Activated CD4-positive, alpha-beta memory T cell treated with anti-CD3 and anti-CD28 coated beads, Interleukin-2, amount 10 ng/mL, durations not matched to agents 7 days and 5 days (primary cell): ENCODE results near the gene ZDHHC24. TPM values are rescaled to one million over a fixed set of nuclear protein-coding genes. Genes with fewer than 3 reads are reported as not detected.
"Not testable (repeated sequence)": the region's sequence is repeated elsewhere in the genome, so short reads cannot be mapped to it uniquely, and the experiment has no call there.

ENCODE experiments used
- CTCF ChIA-PET: fragments of 350-600 bp; sonication (Branson Sonifier 250); formaldehyde crosslinking; loops from one replicate; lab custom pipeline; 2021; ENCODE audit warnings: antibody characterized with exemption, inconsistent platforms; lab: Charles Lee
- POLR2A ChIA-PET: fragments of 350-600 bp; sonication (Branson Sonifier 250); formaldehyde crosslinking; loops from one replicate; lab custom pipeline; 2021; ENCODE audit warnings: antibody characterized with exemption; lab: Charles Lee
- DNase-seq: peaks from one replicate; pipeline ENCODE4 v3.0.0-alpha.2; 2020
- H3K27ac Mint-ChIP-seq: one replicate; pipeline ENCODE4 v1.8.0; 2021; ENCODE audit warnings: mild to moderate bottlenecking, mixed read lengths
- H3K27me3 Mint-ChIP-seq: one replicate; pipeline ENCODE4 v1.8.0; 2021; ENCODE audit warnings: mixed read lengths
- H3K36me3 Mint-ChIP-seq: one replicate; pipeline ENCODE4 v1.8.0; 2021; ENCODE audit warnings: low read depth, mixed read lengths
- H3K4me1 Mint-ChIP-seq: one replicate; pipeline ENCODE4 v1.8.0; 2021; ENCODE audit warnings: mixed read lengths
- H3K4me3 Mint-ChIP-seq: one replicate; pipeline ENCODE4 v1.8.0; 2021; ENCODE audit warnings: mild to moderate bottlenecking, mixed read lengths
- H3K9me3 Mint-ChIP-seq: one replicate; pipeline ENCODE4 v1.8.0; 2021; ENCODE audit warnings: mixed read lengths
- total RNA-seq, 2 experiments: library from RNA; stranded (reverse); gene quantifications; one replicate each; pipeline ENCODE4 v1.2.3, GENCODE V29; 2021

The ZDHHC24 gene
- total RNA-seq, 2 experiments from 2014 or later, result 25.9 to 26.0 TPM

- CTCF ChIA-PET, H3K27me3 Mint-ChIP-seq, H3K27ac Mint-ChIP-seq: not testable (repeated sequence)
Measured at GRCh38 chr11:66582565-66583147, 36.8 kb upstream of the ZDHHC24 start.

DNA sequence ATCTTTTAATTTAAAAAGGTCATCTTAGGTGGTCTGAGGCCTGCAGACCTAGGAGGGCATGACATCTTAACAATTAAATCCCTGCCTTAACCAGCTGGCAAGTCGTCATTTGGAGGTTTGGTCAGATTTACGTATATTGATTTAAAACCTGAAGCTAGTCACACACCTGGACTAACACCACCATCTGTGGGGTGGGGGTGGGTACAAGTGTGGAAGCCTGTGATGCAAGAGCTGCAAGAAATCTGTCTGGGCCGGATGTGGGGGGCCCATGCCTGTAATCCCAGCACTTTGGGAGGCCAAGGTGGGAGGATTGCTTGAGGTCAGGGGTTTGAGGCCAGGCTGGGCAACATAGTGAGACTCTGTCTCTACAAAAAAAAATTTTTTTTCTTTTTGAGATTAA, 35.4 kb upstream of the ZDHHC24 start:
- Mint-ChIP-seq H3K9me3 (peaks cover 5% of the 10 kb centered on the region), H3K27ac (no peak overlapping the region), H3K4me1 (peaks cover 5% of the 10 kb centered on the region), H3K27me3 (peaks cover 6% of the 10 kb centered on the region), H3K36me3 (peaks cover 2% of the 10 kb centered on the region), H3K4me3 (no peak overlapping the region)
- POLR2A ChIA-PET, result interaction anchor here (1.6 kb wide), 1 partner anchor 96 kb away, joined by 10 read pairs; the partner anchor contains the start of gene RBM4B
- CTCF ChIA-PET, result interaction anchor here (0.9 to 1.8 kb wide), 7 partner anchors 9 to 101 kb away, joined by 3 to 16 read pairs (median 5); partner anchors contain the start of genes ACTN3, CCDC87, CCS and RBM4B
- no peak for DNase-seq

More at GRCh38 chr11:66582565-66583147, 36.8 kb upstream of the ZDHHC24 start:
- POLR2A ChIA-PET, H3K9me3 Mint-ChIP-seq, H3K36me3 Mint-ChIP-seq, H3K4me1 Mint-ChIP-seq, DNase-seq, H3K4me3 Mint-ChIP-seq: not testable (repeated sequence)

GRCh38 chr11:66580803-66581202, 35.0 kb upstream of the ZDHHC24 start:
- Mint-ChIP-seq H3K9me3 (peaks cover 5% of the 10 kb centered on the region), H3K27ac (no peak overlapping the region), H3K36me3 (peaks cover 2% of the 10 kb centered on the region), H3K4me1 (peaks cover 5% of the 10 kb centered on the region), H3K4me3 (no peak overlapping the region), H3K27me3 (peaks cover 7% of the 10 kb centered on the region)
- CTCF ChIA-PET, result interaction anchor here (0.9 to 1.8 kb wide), 7 partner anchors 10 to 102 kb away, joined by 3 to 16 read pairs (median 5); partner anchors contain the start of genes ACTN3, CCDC87, CCS and RBM4B
- DNase-seq, result no peak
- POLR2A ChIA-PET, result interaction anchor here (1.6 kb wide), 1 partner anchor 97 kb away, joined by 10 read pairs; the partner anchor contains the start of gene RBM4B

DNA sequence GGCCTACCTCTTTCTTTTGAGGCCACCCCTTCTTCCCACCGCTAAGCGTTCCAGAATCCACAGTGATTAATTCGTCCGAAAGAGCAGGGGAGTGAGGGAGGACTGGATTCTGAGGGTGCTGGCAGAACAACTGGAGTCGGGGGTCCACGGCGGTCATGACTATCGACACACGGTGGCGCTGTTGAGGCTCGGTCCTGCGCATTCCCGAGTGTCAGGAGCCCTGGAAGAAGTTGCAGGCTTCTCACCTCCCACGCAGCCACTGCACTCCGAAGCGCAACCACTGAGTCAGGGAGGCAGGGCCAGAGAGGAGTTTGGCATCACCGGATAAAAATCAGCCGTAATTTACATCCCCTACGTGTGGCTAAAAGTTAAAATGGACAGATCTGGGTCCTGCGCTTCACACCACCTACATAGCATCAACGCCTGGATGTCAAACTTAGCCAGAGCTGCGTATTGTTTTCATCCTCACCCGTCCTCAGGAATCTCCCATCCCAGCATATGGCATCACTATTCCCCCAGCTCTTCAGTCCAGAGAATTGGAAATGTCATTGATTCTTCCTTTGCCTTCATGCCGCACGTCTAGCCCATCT, 33.3 kb upstream of the ZDHHC24 start:
- H3K4me3 Mint-ChIP-seq, result no peak overlapping the region
- H3K4me1 Mint-ChIP-seq, result peaks cover 5% of the 10 kb centered on the region
- no peak overlapping the region for H3K27ac Mint-ChIP-seq
- peaks cover 5% of the 10 kb centered on the region for H3K9me3 Mint-ChIP-seq
- peak; percentile 71 for DNase-seq
- peaks cover 2% of the 10 kb centered on the region for H3K36me3 Mint-ChIP-seq
- peaks cover 12% of the 10 kb centered on the region for H3K27me3 Mint-ChIP-seq
- ChIA-PET POLR2A (interaction anchor here (0.9 to 1.2 kb wide), 2 partner anchors 38 to 98 kb away, joined by 5 to 12 read pairs; partner anchors contain the start of genes RBM14 and RBM4B), CTCF (interaction anchor here (0.7 to 4.9 kb wide), 7 partner anchors 10 to 99 kb away, joined by 3 to 90 read pairs (median 3); partner anchors contain the start of genes CCDC87, CCS and RBM4B)

GRCh38 chr11:66570850-66571180, 25.0 kb upstream of the ZDHHC24 start:
- no peaks in the 10 kb centered on the region for H3K9me3 Mint-ChIP-seq
- ChIA-PET CTCF (no interaction called here), POLR2A (no interaction called here)
- H3K4me1 Mint-ChIP-seq, result peaks cover 4% of the 10 kb centered on the region
- H3K27ac Mint-ChIP-seq, result no peak overlapping the region
- no peaks in the 10 kb centered on the region for H3K36me3 Mint-ChIP-seq
- DNase-seq, result no peak
- no peak overlapping the region for H3K4me3 Mint-ChIP-seq
- peaks cover 26% of the 10 kb centered on the region for H3K27me3 Mint-ChIP-seq

DNA sequence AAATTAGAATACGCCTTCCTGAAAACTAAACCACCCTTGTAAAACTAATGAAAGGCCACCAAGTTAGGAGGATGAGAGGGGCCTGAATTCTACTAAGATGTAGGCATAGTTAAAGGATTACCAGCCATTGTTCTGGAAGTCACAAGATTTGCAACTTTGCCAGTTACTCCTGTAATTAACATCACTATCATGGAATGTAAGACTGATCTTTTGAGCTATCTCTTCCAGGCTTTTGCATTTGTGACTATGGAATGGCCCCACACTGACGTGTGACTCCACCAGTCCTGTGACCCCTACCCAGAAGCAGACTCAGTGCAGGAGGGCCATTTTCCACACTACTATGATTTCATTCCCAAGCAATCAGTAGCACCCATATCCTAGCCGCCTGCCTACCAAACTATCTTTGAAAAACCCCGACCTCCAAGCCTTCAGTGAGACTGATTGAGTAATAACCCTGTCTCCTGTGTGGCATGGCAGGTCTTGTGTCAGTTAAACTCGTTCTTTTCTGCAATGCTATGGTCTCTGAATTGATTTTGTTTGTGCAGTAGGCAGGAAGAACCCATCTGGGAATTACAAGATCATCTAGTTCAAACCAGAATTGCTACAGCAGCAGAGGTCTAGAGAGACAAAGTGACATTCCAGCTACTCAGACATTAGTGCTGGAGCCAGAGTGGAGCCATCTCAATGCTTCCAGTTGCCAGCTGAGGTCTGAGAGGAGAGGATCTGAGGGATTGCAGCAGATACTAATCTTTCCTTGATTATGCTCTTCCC, 24.4 kb upstream of the ZDHHC24 start:
- Mint-ChIP-seq H3K4me3 (no peak overlapping the region), H3K9me3 (no peaks in the 10 kb centered on the region), H3K27ac (no peak overlapping the region), H3K36me3 (no peaks in the 10 kb centered on the region), H3K4me1 (peaks cover 4% of the 10 kb centered on the region), H3K27me3 (peaks cover 26% of the 10 kb centered on the region)
- DNase-seq, result no peak
- CTCF ChIA-PET, result interaction anchor here (1.4 to 1.6 kb wide), 2 partner anchors 9 to 108 kb away, joined by 4 to 8 read pairs; partner anchors contain the start of gene RBM4B
- POLR2A ChIA-PET, result interaction anchor here (0.7 to 1.5 kb wide), 3 partner anchors 15 to 290 kb away, joined by 3 to 5 read pairs (median 4); partner anchors contain the start of genes ACTN3 and ZDHHC24

DNA sequence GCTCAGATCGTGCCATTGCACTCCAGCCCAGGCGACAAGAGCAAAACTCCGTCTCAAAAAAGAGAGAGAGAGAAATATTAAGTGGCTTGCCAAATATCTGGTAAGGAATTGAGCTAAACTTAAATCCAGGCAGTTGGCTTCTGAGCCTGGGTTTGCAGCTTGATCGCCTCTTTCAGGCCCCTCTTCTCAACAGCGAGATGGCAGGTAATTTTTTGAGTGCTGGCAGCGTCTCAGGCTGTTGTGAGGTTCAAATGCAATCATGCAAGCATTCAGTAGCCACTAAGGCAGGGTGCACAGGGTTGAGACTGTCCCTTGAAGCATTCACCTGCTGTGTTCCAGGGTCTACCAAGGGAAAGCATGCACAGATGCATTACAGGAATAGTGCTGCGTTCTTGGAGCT, 23.2 kb upstream of the ZDHHC24 start:
- H3K27me3 Mint-ChIP-seq, result peaks cover 22% of the 10 kb centered on the region
- no peak for DNase-seq
- CTCF ChIA-PET, result interaction anchor here (1.1 to 1.6 kb wide), 4 partner anchors 9 to 151 kb away, joined by 3 to 8 read pairs (median 6); partner anchors contain the start of gene RBM4B
- no peak overlapping the region for H3K4me3 Mint-ChIP-seq
- H3K9me3 Mint-ChIP-seq, result no peaks in the 10 kb centered on the region
- H3K27ac Mint-ChIP-seq, result no peak overlapping the region
- POLR2A ChIA-PET, result interaction anchor here (1.5 to 1.7 kb wide), 5 partner anchors 14 to 108 kb away, joined by 3 to 7 read pairs (median 4); partner anchors contain the start of genes ACTN3, RBM14 and ZDHHC24
- no peaks in the 10 kb centered on the region for H3K36me3 Mint-ChIP-seq
- peaks cover 4% of the 10 kb centered on the region for H3K4me1 Mint-ChIP-seq

GRCh38 chr11:66568124-66568916, 22.5 kb upstream of the ZDHHC24 start, which contains the start of gene CTSF:
Gene CTSF (minus strand): TSS chr11:66568606. CDS start chr11:66568486, 120 bp downstream.
- H3K36me3 Mint-ChIP-seq, result no peaks in the 10 kb centered on the region
- no peak within 1 kb of the TSS for H3K27ac Mint-ChIP-seq
- CTCF ChIA-PET, result interaction anchor here (1.1 to 1.6 kb wide), 5 partner anchors 10 to 150 kb away, joined by 3 to 8 read pairs (median 4); partner anchors contain the start of gene RBM4B

DNA sequence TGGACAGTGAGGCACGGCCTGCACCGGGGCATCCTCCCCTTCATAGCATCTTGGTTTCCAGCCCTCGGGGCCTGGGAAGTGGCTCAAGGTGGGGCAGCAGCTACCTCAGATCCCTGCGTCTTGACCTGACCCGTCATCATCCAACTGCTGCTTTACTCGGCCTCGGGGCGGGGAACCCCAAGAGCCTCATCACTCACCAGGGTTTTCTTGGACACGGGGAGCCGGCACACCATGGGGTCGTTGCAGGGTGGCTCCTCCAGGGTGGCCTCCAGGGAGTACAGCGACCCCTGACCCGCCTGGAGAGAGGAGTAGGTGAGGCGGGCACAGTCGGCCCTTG, 21.9 kb upstream of the ZDHHC24 start:
- Mint-ChIP-seq H3K27ac (no peak overlapping the region), H3K4me1 (peaks cover 4% of the 10 kb centered on the region), H3K4me3 (peak overlapping the region; percentile 66), H3K36me3 (no peaks in the 10 kb centered on the region), H3K9me3 (no peaks in the 10 kb centered on the region), H3K27me3 (peaks cover 17% of the 10 kb centered on the region)
- DNase-seq, result no peak
- POLR2A ChIA-PET, result interaction anchor here (1.4 to 1.7 kb wide), 3 partner anchors 52 to 109 kb away, joined by 3 to 4 read pairs (median 3); no protein-coding TSS in a partner anchor
- CTCF ChIA-PET, result interaction anchor here (1.3 kb wide), 1 partner anchor 12 kb away, joined by 3 read pairs; no protein-coding TSS in a partner anchor

More at GRCh38 chr11:66568124-66568916, 22.5 kb upstream of the ZDHHC24 start, which contains the start of gene CTSF:
- Mint-ChIP-seq H3K4me1 (peaks cover 4% of the 10 kb centered on the region), H3K9me3 (no peaks in the 10 kb centered on the region), H3K27me3 (peaks cover 17% of the 10 kb centered on the region), H3K4me3 (peak within 1 kb of the TSS; percentile 66)
- POLR2A ChIA-PET, result interaction anchor here (1.4 to 1.7 kb wide), 6 partner anchors 13 to 109 kb away, joined by 3 to 7 read pairs (median 4); partner anchors contain the start of genes ACTN3, RBM14 and ZDHHC24
- DNase-seq, result peak; percentile 72

DNA sequence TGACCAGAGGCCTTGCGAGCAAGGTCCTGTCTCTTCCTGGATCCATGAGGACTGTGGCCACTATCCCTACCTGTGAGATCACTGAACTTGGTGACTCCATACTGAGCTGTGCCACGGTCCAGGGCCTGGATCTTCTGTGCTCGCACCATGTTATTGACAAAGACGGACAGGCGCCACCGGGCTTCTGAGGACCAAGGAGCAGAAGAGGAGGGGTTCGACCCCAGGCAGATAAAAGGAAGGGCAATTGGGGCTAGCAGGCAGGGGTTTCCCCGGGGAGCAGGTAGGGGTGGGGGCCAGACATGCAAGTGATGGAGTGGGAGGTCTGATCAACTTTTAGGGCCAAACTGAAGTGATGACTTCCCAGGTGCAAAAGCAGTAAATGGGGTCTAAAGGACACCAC, 20.4 kb upstream of the ZDHHC24 start:
- DNase-seq, result no peak
- Mint-ChIP-seq H3K4me3 (no peak overlapping the region), H3K9me3 (no peaks in the 10 kb centered on the region), H3K36me3 (no peaks in the 10 kb centered on the region), H3K4me1 (peaks cover 4% of the 10 kb centered on the region), H3K27me3 (peaks cover 17% of the 10 kb centered on the region), H3K27ac (no peak overlapping the region)
- POLR2A ChIA-PET, result no interaction called here
- CTCF ChIA-PET, result no interaction called here

- CTCF ChIA-PET, result no interaction called here
Measured at GRCh38 chr11:66564984-66565383, 19.1 kb upstream of the ZDHHC24 start.

GRCh38 chr11:66564538-66564937, 18.7 kb upstream of the ZDHHC24 start:
- Mint-ChIP-seq H3K27me3 (peaks cover 17% of the 10 kb centered on the region), H3K4me1 (peaks cover 4% of the 10 kb centered on the region), H3K9me3 (no peaks in the 10 kb centered on the region), H3K27ac (no peak overlapping the region), H3K4me3 (no peak overlapping the region), H3K36me3 (no peaks in the 10 kb centered on the region)
- POLR2A ChIA-PET, result no interaction called here
- CTCF ChIA-PET, result no interaction called here
- DNase-seq, result no peak

More at GRCh38 chr11:66564984-66565383, 19.1 kb upstream of the ZDHHC24 start:
- Mint-ChIP-seq H3K4me3 (no peak overlapping the region), H3K27me3 (peaks cover 17% of the 10 kb centered on the region), H3K4me1 (peaks cover 4% of the 10 kb centered on the region), H3K9me3 (no peaks in the 10 kb centered on the region), H3K36me3 (no peaks in the 10 kb centered on the region), H3K27ac (no peak overlapping the region)
- POLR2A ChIA-PET, result no interaction called here
- DNase-seq, result no peak
